DMS114 treated with DMSO at 0.1 percent for 48 hours (cell line): Measurements from ENCODE around the gene FOXQ1.

Experiments used
- DNase-seq: peaks from one replicate; lab custom pipeline; 2025; ENCODE audit not compliant: unreplicated experiment; lab: John Stamatoyannopoulos, UW

Gene FOXQ1

DNA sequence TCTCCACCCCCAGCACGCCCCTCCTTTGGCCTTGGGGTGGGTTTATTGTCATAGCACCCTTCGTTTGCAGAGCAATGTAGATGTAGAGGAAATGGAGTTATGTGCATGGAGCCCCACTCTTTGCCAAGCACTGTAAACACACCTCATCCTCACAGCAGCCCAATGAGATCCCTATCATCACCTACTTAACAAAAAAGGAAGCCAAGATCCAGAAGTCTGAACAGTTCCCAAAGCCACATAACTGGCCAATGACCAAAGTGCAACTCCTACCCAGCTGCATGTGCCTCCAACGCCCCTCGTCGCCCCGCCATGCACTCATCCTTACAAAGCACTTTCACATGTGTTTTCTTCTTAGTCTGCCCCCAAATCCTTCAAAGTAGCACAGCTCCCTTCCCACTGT lies 21.8 kb upstream of the FOXQ1 start:
- no peak for DNase-seq

DNA sequence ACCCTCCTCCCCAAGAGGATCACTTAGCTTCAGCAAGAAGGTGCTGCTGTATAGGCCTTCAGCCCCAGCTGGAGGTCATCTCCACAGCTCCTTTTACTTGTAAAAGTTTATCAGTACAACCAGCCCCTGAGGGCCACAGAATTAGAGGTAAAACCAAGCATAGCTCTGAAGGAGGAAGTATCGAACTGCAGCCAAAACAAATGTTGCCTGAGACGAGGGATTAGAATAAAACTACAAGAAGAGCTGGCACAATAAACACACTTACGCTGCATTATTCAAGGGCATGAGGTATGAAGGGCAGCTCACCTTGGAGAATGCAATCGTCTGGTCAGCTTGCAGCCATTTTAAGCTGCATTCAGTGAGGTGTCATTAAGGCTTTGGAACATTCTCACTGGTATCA lies 21.1 kb upstream of the FOXQ1 start:
- DNase-seq = no peak

DNA sequence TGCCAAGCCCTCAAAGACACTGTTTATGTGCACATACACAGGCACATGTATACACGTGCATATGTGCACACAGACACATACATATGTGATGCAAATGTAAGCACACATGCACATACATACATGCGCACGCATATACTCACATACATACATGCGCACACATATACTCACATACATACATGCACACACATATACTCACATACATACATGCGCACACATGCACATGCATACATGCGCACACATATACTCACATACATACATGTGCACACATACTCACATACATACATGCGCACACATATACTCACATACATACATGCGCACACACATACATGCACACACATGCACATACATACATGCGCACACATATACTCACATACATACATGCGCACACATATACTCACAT lies 20.5 kb upstream of the FOXQ1 start:
- no peak for DNase-seq

DNA sequence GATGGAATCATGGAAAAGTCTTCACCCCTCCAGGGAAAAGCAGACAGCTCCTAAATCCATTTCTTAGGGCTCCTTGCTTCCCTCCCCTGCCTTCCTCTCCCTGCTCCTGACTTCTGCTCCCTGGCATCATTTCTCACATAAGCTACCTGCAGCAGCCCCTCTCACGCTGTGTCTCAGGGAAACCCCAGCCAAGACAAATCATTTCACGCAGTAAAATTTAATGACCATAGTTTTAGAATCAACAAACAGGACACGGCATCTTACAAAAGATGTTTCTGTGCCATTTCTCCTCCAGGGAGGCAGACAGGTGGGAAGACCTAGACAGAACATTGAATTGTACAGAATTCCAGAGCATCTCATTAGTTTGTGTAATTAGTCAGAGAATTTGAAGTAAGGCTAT lies 16.5 kb upstream of the FOXQ1 start:
- DNase-seq = no peak

DNA sequence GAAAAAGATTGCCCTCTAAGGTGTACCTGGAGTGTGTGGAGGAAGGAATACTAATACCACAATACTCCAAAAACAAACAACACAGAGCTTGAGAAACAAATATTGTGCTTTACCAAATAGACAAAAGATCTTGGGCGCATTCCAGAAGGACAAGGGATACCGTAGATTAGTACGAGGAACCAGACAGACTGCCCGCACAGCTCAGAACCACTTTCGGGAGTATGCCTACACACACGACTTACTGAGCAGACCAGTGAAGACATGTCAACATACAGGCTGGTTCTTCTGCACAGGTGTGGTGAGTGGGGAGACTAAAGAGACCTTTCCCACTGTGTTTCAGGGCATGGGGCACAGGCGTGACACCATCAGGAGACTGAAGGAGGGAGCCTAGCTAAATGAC lies 15.8 kb upstream of the FOXQ1 start:
- no peak for DNase-seq

DNA sequence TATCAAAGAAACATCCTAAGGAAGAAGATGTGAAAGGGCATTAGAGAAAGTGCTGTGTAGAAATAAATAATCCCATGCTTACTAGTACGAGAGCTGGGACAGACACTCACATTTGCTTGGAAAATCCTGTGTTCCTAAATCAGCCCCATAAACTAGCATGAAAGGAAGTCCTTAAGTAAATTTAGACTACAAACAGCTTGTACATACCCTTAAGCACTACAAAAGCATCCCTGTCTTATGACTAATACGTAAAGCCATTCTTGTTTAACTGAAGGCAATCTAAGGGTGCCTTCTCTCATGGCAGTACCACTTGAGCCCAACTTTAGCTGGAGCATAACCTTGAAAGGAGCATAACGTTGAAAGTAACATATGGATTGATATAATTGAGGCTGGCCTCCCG lies 15.4 kb upstream of the FOXQ1 start:
- DNase-seq = no peak

DNA sequence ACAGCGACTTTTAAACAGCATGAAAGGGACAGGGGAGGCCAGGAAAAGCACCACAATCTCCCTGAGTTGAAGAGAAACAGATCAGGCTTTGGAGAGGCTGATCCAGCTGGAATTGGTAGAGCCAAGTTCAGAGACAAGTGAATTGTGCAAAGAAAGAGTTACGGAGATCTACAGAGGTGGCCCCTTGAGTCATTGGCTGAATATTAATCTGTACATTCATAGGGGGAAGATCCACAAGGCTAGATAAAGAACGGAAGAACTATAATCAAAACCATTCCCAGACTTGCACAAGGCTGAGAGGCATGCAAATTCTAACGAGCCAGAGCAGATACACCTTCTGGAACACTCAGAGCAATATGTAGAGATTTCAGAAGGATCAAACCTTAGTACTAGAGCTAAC lies 14.2 kb upstream of the FOXQ1 start:
- DNase-seq = no peak

DNA sequence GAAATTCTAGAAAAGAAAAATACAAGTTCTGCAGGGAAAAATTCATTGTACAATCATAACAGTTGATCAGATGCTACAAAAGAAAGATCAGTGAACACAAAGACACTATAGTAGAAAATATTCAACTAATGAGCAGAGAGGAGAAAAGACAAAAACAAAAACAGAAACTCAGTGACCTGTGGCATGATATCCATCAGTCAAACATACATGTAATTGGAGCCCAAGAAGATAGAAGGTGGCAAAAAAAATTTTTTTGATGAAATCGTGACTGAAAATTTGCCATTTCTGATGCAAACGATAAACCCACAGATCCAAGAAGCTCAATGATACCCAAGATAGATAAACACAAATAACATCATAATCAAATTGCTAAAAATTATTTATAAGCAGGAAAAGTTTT lies 13.1 kb upstream of the FOXQ1 start:
- DNase-seq = no peak

DNA sequence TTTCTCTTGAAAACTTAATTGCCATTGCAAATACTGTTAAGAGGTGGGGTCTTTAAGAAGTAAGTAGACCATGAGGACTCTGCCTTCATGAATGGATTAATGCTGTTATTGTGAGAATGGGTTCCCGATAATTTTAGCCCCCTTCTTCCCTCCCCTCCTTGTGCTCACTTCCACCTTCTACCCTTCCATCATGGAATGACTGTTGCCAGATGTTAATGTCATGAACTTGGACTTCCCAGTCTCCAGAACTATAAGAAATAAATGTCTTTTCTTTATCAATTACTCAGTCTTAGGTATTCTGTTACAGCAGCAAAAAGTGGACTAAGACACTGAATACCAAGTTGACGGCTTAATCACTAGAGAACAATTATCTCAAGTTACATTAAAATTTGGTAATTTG lies 5.8 kb upstream of the FOXQ1 start:
- DNase-seq = no peak

DNA sequence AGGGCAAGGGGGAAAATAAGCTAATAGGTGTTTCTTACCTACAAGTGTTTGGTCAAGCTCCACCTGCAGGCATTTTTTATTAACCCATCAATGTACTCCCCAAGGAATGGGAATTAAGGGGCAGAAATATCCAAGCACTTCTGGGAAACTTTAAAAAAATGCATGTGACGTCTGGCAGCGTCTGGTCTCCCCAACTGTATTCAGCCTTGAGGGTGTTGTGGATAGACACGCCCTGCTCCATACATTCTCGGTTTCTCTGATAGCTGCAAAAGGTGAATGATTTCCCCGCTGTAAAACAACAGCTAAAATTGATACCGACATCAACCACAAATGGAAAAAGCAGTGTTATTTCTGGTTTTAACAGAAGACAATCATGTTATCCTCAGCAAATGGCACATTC lies 2.5 kb upstream of the FOXQ1 start:
- no peak for DNase-seq

GRCh38 chr6:1310628-1311399 lies 1.1 kb upstream of the FOXQ1 start:
- no peak for DNase-seq

DNA sequence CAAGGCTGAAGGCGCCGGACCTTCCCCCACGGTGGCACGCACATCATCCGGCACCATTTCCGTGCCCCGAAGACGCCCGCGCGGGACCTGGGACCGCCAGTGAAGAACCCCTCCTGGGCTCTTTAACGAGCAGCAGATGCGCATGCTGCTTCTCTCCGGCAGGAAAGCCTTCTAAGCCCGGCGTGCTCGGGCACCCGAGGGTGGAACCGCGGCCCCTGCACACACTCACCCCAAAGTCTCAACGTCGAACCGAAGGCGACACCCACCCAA lies 240 bp downstream of the FOXQ1 start:
- DNase-seq = no peak

DNA sequence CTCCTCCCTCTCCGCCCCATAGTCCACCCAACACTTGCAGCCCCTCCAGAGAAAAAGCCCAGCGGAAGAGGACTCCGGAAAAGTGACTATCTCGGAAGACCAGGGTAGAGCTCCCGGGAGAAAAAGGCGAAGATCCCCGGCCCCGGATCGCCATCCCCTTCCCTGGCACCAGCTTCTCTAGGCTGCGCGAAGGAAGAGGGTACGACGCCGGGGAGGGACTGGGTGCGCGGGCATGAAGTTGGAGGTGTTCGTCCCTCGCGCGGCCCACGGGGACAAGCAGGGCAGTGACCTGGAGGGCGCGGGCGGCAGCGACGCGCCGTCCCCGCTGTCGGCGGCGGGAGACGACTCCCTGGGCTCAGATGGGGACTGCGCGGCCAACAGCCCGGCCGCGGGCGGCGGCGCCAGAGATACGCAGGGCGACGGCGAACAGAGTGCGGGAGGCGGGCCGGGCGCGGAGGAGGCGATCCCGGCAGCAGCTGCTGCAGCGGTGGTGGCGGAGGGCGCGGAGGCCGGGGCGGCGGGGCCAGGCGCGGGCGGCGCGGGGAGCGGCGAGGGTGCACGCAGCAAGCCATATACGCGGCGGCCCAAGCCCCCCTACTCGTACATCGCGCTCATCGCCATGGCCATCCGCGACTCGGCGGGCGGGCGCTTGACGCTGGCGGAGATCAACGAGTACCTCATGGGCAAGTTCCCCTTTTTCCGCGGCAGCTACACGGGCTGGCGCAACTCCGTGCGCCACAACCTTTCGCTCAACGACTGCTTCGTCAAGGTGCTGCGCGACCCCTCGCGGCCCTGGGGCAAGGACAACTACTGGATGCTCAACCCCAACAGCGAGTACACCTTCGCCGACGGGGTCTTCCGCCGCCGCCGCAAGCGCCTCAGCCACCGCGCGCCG lies 822 bp downstream of the FOXQ1 start:
- DNase-seq = peak; percentile 22

GRCh38 chr6:1313384-1313766 lies 1.5 kb downstream of the FOXQ1 start:
- no peak for DNase-seq

DNA sequence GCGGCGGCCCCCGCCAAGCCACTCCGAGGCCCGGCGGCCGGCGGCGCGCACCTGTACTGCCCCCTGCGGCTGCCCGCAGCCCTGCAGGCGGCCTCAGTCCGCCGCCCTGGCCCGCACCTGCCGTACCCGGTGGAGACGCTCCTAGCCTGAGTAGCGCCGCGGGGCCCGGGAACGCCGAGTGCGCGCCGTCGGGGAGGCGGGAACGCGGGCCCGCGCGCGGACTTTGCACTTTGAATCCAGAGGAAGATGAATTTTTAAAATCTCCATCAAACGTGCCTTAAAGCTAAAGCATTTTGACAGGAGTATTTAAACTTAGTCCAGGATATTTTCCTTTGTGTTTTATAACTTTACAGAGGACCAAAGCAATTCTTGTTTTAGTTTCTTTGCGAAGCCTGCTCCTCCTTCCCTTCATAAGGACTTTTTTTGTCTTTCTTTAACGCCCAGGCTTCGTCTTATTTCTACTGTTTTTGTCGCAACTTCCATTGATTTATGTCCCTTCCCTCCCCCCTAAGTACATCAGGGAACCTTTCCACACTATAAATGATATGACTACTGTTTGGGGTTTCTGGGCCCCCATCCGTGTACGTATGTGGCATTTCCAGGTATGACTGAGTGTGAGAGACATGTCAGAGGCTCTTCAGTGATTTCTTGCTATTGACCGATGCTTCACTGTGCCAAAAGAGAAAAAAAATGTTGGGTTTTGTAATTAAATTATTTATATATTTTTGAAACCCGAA lies 2.0 kb downstream of the FOXQ1 start:
- no peak for DNase-seq

DNA sequence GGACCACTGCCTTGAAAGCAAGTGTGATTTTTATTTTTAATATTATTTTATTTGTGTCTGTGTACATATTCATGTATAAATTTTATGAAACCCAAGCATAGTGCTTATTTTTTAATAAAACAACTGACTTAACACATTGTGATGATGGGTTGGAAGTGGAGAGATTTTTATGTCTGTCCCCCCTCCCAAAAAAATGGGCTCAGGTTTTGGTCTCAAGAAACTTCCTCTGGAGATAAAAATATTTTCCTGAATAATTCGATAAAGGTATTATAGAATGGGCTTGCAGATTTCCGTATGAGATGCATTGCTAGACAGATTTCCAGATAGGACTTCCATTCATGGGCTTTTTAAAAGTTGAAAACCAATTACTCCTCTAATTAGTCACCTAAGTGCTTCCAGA lies 2.7 kb downstream of the FOXQ1 start:
- DNase-seq = no peak

- DNase-seq = no peak
Observed at GRCh38 chr6:1315201-1315559, 3.3 kb downstream of the FOXQ1 start.

GRCh38 chr6:1315560-1316386 lies 3.9 kb downstream of the FOXQ1 start:
- DNase-seq = peak; percentile 41

- DNase-seq = no peak
Observed at GRCh38 chr6:1316489-1316971, 4.6 kb downstream of the FOXQ1 start.

GRCh38 chr6:1317302-1317815 lies 5.5 kb downstream of the FOXQ1 start:
- DNase-seq = no peak

DNA sequence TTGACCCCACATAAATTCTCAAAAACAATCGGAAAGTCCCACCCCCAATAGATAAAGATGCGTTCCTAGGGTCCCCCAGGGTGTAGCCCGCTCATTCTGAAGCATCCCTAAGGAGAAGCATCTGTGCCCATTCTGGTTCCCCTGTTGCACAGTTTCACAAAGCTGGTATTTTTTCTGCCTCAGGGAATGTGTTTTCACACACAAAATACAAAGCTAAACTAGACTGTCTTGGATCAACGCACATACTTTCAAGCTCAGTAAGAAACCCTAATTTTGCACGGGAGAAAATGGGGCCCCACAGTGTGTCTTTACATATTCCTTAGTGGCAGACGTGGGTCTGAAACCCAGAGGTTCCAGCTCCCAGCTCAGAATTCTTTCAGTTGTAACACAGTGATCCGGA lies 6.1 kb downstream of the FOXQ1 start:
- no peak for DNase-seq
